CD4-positive, alpha-beta T cell treated with Interleukin-6 for 4 hours (primary cell): ENCODE data around the gene CHP2.
"Not testable (repeated sequence)": the region's sequence is repeated elsewhere in the genome, so short reads cannot be mapped to it uniquely, and the experiment has no call there.

Experiments
- DNase-seq: peaks from one replicate; pipeline ENCODE4 v3.0.0-alpha.2; 2020; ENCODE audit warnings: mixed read lengths

The CHP2 gene

GRCh38 chr16:23754594-23755483 is at the start of gene CHP2:
CHP2 (plus strand) TSS chr16:23755026; CDS start chr16:23755050, 24 bp downstream.
- no peak for DNase-seq

- DNase-seq, result no peak
Observed at GRCh38 chr16:23705517-23705902, 49.3 kb upstream of the CHP2 start.

- DNase-seq, result no peak
Observed at GRCh38 chr16:23706439-23706838, 48.4 kb upstream of the CHP2 start.

GRCh38 chr16:23709536-23709935 is 45.3 kb upstream of the CHP2 start:
- DNase-seq, result no peak

- DNase-seq, result no peak
Observed at GRCh38 chr16:23710008-23710407, 44.8 kb upstream of the CHP2 start.

GRCh38 chr16:23710504-23710903 is 44.3 kb upstream of the CHP2 start:
- DNase-seq, result no peak

- DNase-seq, result no peak
Observed at GRCh38 chr16:23711785-23712184, 43.0 kb upstream of the CHP2 start.

- no peak for DNase-seq
Observed at GRCh38 chr16:23712976-23713375, 41.9 kb upstream of the CHP2 start, which contains the start of gene ERN2. ERN2 (minus strand) TSS chr16:23713222; CDS start chr16:23713187, 35 bp downstream.

- DNase-seq, result no peak
Observed at GRCh38 chr16:23716484-23716883, 38.3 kb upstream of the CHP2 start.

GRCh38 chr16:23722613-23723240 is 32.1 kb upstream of the CHP2 start:
- DNase-seq, result not testable (repeated sequence)

- DNase-seq, result no peak
Observed at GRCh38 chr16:23724096-23724784, 30.6 kb upstream of the CHP2 start.

GRCh38 chr16:23724785-23725131 is 30.1 kb upstream of the CHP2 start:
- DNase-seq, result no peak

GRCh38 chr16:23726710-23727109 is 28.1 kb upstream of the CHP2 start:
- no peak for DNase-seq

GRCh38 chr16:23728112-23728477 is 26.7 kb upstream of the CHP2 start:
- no peak for DNase-seq

- DNase-seq, result no peak
Observed at GRCh38 chr16:23729503-23730424, 25.1 kb upstream of the CHP2 start.

- DNase-seq, result no peak
Observed at GRCh38 chr16:23734176-23734893, 20.5 kb upstream of the CHP2 start.

- not testable (repeated sequence) for DNase-seq
Observed at GRCh38 chr16:23737423-23738028, 17.3 kb upstream of the CHP2 start.

GRCh38 chr16:23739516-23739915 is 15.3 kb upstream of the CHP2 start:
- no peak for DNase-seq

- DNase-seq, result no peak
Observed at GRCh38 chr16:23741675-23742303, 13.0 kb upstream of the CHP2 start.

GRCh38 chr16:23742766-23743165 is 12.1 kb upstream of the CHP2 start:
- DNase-seq, result no peak

- no peak for DNase-seq
Observed at GRCh38 chr16:23745263-23745662, 9.6 kb upstream of the CHP2 start.
